Measurements from ENCODE around the gene HAPLN2.

The HAPLN2 gene

DNA sequence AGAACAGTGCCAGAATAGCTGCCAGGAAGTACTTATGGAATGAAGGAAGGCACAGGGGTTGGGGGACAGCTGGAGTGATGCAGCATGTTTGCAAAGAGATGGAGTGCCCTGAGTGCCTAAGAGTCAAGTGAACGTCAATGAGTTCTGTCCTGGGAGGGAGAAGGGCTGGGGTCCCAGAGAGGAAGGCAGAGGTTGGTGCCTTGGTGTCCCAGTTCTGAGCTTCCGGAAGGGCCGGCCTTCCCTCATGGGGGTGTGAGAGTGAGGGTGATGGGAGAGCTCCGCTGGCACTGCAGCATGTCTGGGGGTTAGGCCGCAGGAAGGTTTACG, 40.4 kb downstream of the HAPLN2 start:
- Histone ChIP-seq H3K4me1 (ENCODE audit: control insufficient read depth, low read depth, low read length) (peaks cover 50% of the 10 kb centered on the region), H3K27ac (ENCODE audit: low read length) (no peak overlapping the region), H3K9ac (ENCODE audit: low read length) (no peak overlapping the region), H3K36me3 (ENCODE audit: control insufficient read depth, low read depth, low read length) (no peaks in the 10 kb centered on the region), H3K4me3 (ENCODE audit: low read length) (no peak overlapping the region), H3K27me3 (ENCODE audit: control insufficient read depth, insufficient read depth, low read length) (peaks cover 44% of the 10 kb centered on the region), H3K9me3 (ENCODE audit: control insufficient read depth, low read depth, low read length) (no peaks in the 10 kb centered on the region)

DNA sequence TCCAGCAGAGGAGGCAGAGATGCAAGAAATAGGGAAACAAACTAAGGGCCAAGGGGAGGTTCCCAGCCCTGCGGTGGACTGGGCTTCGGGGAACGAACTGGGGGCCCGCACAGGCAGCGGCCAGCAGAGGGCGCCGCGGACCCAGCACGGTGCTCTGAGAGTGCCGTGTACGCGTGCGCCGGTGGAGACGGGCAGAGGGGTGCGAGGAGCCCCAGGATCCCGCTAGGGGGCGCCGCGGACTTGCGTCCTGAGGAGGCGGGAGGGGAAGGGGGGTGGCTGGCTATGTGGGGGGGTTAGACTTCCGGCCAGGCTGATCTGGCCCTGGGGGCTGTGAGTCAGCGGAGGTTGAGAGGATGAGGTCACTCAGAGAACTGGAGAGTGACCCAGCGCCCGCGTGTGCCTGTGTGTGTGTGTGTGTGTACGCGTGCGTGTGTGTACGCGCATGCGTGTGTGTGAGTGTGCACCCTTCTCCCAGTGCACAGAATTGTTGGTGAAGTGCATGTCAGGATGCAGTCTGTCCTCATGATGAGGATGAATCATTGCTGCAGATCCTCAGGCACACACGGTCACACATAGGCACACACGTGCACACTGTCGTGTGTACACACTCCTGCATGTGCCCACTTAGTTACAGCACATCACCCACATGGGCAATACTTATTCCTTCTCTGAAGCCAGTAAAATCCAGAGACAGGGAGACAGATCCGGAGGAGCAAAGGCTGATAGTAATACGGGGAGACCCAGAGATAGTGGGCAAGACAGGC, 41.0 kb downstream of the HAPLN2 start:
- Histone ChIP-seq H3K36me3 (ENCODE audit: control insufficient read depth, low read depth, low read length) (no peaks in the 10 kb centered on the region), H3K9ac (ENCODE audit: low read length) (peak overlapping the region; percentile 53), H3K9me3 (ENCODE audit: control insufficient read depth, low read depth, low read length) (no peaks in the 10 kb centered on the region), H3K4me1 (ENCODE audit: control insufficient read depth, low read depth, low read length) (peaks cover 54% of the 10 kb centered on the region), H3K27ac (ENCODE audit: low read length) (peak overlapping the region; percentile 74), H3K4me3 (ENCODE audit: low read length) (no peak overlapping the region), H3K27me3 (ENCODE audit: control insufficient read depth, insufficient read depth, low read length) (peaks cover 44% of the 10 kb centered on the region)

DNA sequence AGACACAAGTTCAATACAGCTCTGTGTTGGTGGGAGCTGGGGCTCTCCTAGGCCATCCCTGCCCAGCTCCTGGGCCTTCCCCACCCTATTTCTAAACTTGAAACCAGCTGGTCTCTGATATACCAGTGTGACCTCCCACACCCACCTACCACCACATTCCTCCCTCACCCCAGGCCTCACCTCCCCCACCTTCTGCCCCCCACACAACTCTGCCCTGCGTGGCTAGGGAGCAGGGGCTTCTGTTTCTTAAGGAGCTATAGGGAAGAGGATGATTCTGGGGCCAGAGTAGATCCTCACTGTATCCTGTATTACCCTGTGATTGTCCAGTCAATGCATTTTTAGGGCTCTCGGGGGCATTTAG, 41.5 kb downstream of the HAPLN2 start:
- Histone ChIP-seq H3K27me3 (ENCODE audit: control insufficient read depth, insufficient read depth, low read length) (peaks cover 41% of the 10 kb centered on the region), H3K27ac (ENCODE audit: low read length) (no peak overlapping the region), H3K4me1 (ENCODE audit: control insufficient read depth, low read depth, low read length) (peaks cover 59% of the 10 kb centered on the region), H3K36me3 (ENCODE audit: control insufficient read depth, low read depth, low read length) (no peaks in the 10 kb centered on the region), H3K9ac (ENCODE audit: low read length) (no peak overlapping the region), H3K9me3 (ENCODE audit: control insufficient read depth, low read depth, low read length) (no peaks in the 10 kb centered on the region), H3K4me3 (ENCODE audit: low read length) (no peak overlapping the region)

DNA sequence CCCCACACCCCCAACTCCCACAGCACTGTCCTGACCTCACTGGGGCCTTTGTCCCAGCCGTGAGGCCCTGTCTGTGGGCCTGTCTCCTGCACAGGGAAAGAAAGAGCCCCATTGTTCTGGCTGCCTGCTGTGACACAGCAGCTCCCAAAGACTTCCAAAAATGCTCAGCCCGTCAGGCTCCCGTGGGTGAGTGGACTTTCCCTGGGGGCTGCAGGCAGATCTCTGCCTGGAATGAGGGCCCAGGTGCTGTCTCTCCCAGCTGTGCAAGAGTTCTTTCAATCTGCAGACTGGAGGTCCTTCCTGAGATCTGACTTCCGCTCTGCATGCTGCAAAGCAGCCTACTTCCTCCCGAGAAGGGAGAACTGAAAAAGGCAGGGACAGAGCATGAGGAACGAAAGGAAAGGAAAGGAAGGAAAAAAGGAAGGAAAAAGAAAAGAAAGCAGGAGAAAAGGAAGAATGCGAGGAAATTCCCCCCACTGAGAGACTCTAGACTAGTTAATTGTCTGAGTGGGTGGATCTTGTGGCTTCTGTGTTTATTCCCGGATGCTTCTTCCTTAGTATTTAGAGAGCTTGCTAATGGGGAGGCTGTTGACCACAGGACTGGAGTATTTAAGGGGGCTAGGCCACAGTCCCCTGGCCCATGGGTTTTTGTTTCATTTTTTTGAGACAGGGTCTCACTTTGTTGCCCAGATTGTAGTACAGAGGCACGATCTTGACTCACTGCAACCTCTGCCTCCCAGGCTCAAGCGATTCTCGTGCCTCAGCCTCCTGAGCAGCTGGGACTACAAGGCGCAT, 43.0 kb downstream of the HAPLN2 start:
- H3K4me3 ChIP-seq (ENCODE audit: low read length) = no peak overlapping the region

DNA sequence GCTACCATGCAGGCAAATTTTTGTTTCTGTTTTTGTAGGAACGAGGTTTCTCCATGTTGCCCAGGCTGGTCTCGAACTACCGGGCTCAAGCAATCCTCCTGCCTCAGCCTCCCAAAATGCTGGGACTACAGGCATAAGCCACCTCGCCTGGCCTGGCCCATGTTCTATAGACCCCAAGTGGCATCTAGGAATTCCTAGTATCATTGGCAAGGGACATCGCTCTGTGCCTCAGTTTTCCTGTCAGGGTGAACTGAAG, 43.5 kb downstream of the HAPLN2 start:
- no peak overlapping the region for H3K9ac ChIP-seq (ENCODE audit: low read length)
- no peaks in the 10 kb centered on the region for H3K9me3 ChIP-seq (ENCODE audit: control insufficient read depth, low read depth, low read length)
- H3K27ac ChIP-seq (ENCODE audit: low read length) = no peak overlapping the region
- peaks cover 57% of the 10 kb centered on the region for H3K4me1 ChIP-seq (ENCODE audit: control insufficient read depth, low read depth, low read length)
- H3K36me3 ChIP-seq (ENCODE audit: control insufficient read depth, low read depth, low read length) = no peaks in the 10 kb centered on the region
- no peak overlapping the region for H3K4me3 ChIP-seq (ENCODE audit: low read length)
- H3K27me3 ChIP-seq (ENCODE audit: control insufficient read depth, insufficient read depth, low read length) = peaks cover 21% of the 10 kb centered on the region

More for the DNA sequence above, 43.0 kb downstream of the HAPLN2 start:
- Histone ChIP-seq H3K27ac (ENCODE audit: low read length) (no peak overlapping the region), H3K4me1 (ENCODE audit: control insufficient read depth, low read depth, low read length) (peaks cover 56% of the 10 kb centered on the region), H3K9ac (ENCODE audit: low read length) (no peak overlapping the region), H3K27me3 (ENCODE audit: control insufficient read depth, insufficient read depth, low read length) (peaks cover 26% of the 10 kb centered on the region), H3K36me3 (ENCODE audit: control insufficient read depth, low read depth, low read length) (no peaks in the 10 kb centered on the region), H3K9me3 (ENCODE audit: control insufficient read depth, low read depth, low read length) (no peaks in the 10 kb centered on the region)

DNA sequence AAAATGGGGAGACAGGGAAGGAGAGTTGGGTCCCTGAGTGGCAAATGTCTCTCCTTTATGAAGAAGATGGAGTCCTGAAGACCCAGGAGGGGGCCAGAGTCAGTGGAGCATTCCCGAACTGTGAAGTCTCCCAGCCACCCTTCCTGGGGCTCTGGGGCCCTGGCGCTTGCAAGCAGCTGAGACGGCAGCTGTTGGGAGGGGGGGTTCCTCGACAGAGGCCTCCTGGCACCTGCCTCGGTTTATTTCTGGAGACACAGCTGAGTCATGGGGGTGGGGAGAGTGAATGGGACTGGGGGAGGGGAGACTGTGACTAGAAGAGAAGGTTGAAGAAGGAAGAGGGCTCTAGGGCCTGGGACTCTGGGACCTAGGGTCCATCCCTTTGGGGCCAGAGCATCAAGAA, 44.0 kb downstream of the HAPLN2 start:
- peaks cover 16% of the 10 kb centered on the region for H3K27me3 ChIP-seq (ENCODE audit: control insufficient read depth, insufficient read depth, low read length)
- no peaks in the 10 kb centered on the region for H3K9me3 ChIP-seq (ENCODE audit: control insufficient read depth, low read depth, low read length)
- peaks cover 62% of the 10 kb centered on the region for H3K4me1 ChIP-seq (ENCODE audit: control insufficient read depth, low read depth, low read length)
- no peak overlapping the region for H3K9ac ChIP-seq (ENCODE audit: low read length)
- H3K36me3 ChIP-seq (ENCODE audit: control insufficient read depth, low read depth, low read length) = no peaks in the 10 kb centered on the region
- H3K27ac ChIP-seq (ENCODE audit: low read length) = no peak overlapping the region
- no peak overlapping the region for H3K4me3 ChIP-seq (ENCODE audit: low read length)

DNA sequence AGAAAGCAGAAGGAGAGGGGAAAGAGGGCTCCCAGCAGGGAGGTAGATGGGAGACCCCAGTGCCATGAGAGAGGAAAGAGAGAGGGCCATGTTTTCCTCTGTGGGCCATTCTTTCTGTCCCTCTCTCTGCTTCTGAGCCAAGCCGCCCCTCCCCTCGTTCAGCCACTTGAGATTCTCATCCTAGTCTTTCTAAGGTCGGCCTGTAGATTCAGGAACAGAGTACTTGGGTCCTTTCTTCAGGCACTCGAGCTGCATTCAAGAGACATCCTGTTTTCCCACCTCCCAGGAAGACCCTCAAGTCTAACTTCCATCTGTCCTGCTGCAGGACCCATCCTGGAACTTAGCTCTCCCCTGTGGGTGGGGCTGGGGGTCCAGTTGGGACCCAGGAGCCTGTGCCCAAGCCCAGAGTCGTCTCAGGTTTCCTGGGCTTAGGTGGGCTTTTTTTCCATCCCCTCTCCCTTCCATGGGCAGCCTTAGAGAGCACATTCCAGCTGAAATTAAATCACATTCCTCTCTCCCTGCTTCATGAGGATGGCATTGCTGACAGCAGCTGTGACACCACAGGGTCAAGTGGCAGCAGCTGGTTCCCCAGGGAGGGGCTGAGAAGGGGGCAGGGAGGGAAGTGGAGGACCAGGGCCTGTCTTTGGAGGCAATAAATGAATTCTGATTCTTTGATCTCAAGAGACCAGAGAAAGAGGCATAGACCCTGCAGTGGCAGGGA, 45.0 kb downstream of the HAPLN2 start:
- H3K9me3 ChIP-seq (ENCODE audit: control insufficient read depth, low read depth, low read length) = no peaks in the 10 kb centered on the region
- H3K9ac ChIP-seq (ENCODE audit: low read length) = peak overlapping the region; percentile 29
- peaks cover 6% of the 10 kb centered on the region for H3K27me3 ChIP-seq (ENCODE audit: control insufficient read depth, insufficient read depth, low read length)
- peaks cover 69% of the 10 kb centered on the region for H3K4me1 ChIP-seq (ENCODE audit: control insufficient read depth, low read depth, low read length)
- no peak overlapping the region for H3K4me3 ChIP-seq (ENCODE audit: low read length)
- H3K27ac ChIP-seq (ENCODE audit: low read length) = no peak overlapping the region
- no peaks in the 10 kb centered on the region for H3K36me3 ChIP-seq (ENCODE audit: control insufficient read depth, low read depth, low read length)

DNA sequence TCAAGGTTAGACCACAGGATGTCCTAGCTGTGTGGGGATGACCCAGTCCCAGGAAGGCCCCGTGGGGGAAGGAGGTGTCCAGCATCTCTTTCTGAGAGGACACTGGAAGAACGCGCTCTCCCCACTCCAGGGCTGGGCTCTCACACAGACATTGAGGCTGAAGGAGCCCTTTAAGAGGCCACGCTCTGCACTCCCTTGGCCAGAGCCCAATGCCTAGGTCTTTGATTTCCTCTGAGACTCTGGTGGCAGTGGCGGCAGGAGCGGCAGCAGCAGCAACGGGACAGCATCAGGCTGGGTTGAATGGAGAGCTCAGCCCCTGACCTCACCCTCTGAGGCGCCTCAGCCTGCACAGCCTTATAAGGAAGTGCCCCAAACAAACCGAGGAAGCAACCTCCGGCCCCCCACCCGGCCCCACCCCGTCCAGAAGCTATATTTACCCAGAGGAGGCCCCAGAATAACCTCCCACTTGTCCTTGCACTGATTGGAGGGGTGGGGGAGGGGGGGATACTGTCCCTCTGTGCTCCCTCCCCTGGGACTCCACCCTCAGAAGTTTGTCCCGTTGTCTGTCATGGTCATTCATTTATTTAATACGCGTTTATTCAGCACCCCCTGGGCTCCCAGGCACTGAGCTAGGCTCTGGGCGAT, 45.7 kb downstream of the HAPLN2 start:
- Histone ChIP-seq H3K27ac (ENCODE audit: low read length) (no peak overlapping the region), H3K9me3 (ENCODE audit: control insufficient read depth, low read depth, low read length) (no peaks in the 10 kb centered on the region), H3K4me3 (ENCODE audit: low read length) (no peak overlapping the region)

DNA sequence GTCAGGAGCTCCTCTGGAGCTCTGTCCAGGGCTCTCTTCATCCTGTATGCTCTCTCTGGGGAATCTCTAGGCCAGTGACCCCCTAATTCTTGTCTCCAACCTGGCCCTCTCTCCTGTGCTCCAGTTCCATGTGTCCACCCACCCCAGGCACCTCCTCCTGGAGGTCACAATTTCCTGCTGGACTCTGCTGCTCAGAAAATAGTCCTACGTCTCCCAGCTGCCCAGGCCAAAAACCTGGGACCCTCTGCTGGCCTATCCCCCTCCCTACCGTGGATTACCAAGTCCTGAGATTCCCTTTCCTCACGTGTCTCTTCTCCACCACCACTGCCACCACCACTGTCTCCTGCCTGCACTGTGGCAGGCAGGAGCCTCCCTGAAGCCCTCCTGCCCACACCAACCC, 46.3 kb downstream of the HAPLN2 start:
- Histone ChIP-seq H3K36me3 (ENCODE audit: control insufficient read depth, low read depth, low read length) (no peaks in the 10 kb centered on the region), H3K27ac (ENCODE audit: low read length) (no peak overlapping the region), H3K4me3 (ENCODE audit: low read length) (no peak overlapping the region), H3K9me3 (ENCODE audit: control insufficient read depth, low read depth, low read length) (no peaks in the 10 kb centered on the region), H3K27me3 (ENCODE audit: control insufficient read depth, insufficient read depth, low read length) (no peaks in the 10 kb centered on the region), H3K4me1 (ENCODE audit: control insufficient read depth, low read depth, low read length) (peaks cover 67% of the 10 kb centered on the region), H3K9ac (ENCODE audit: low read length) (peak overlapping the region; percentile 21)

More for the DNA sequence above, 45.7 kb downstream of the HAPLN2 start:
- no peaks in the 10 kb centered on the region for H3K36me3 ChIP-seq (ENCODE audit: control insufficient read depth, low read depth, low read length)
- H3K4me1 ChIP-seq (ENCODE audit: control insufficient read depth, low read depth, low read length) = peaks cover 71% of the 10 kb centered on the region
- H3K27me3 ChIP-seq (ENCODE audit: control insufficient read depth, insufficient read depth, low read length) = no peaks in the 10 kb centered on the region
- H3K9ac ChIP-seq (ENCODE audit: low read length) = peak overlapping the region; percentile 29

DNA sequence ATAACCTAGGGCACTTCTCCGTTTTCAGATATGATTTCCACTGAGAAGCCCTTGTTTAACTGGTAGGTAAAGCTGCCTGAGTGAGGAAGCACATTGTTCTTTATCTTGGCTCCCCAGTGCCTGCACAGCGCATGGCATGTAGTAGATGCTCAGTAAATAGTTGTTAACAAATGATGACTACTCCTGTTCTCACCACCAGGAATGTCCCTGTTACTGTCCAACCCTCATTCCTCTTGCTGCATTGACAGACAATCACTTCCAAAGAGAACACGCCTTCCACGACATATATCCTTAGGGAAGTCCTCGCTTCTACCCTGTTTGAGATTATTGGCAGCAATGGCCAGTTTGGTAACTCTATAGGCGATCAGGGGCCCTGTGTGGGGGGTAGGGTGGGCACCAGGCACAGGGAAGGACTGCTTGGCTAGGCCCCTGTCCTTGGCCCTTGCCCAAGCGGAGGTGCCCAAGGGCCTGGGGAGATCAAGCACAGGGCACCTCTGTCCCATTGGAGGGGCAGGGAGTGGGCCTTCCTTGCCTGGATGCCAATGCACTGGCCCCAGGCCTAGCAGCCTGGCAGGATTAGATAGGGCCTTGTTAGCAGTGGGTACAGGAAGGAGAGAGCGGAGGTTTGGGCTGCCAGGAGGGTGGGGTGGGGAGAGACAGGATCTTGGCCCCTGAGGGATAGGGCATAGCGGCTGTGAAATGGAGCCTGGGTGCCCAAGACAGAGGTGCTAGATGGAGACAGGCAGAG, 47.8 kb downstream of the HAPLN2 start:
- H3K4me3 ChIP-seq (ENCODE audit: low read length) = no peak overlapping the region
- H3K27ac ChIP-seq (ENCODE audit: low read length) = no peak overlapping the region
- no peaks in the 10 kb centered on the region for H3K9me3 ChIP-seq (ENCODE audit: control insufficient read depth, low read depth, low read length)
- peaks cover 58% of the 10 kb centered on the region for H3K4me1 ChIP-seq (ENCODE audit: control insufficient read depth, low read depth, low read length)
- H3K9ac ChIP-seq (ENCODE audit: low read length) = no peak overlapping the region
- peaks cover 10% of the 10 kb centered on the region for H3K36me3 ChIP-seq (ENCODE audit: control insufficient read depth, low read depth, low read length)
- no peaks in the 10 kb centered on the region for H3K27me3 ChIP-seq (ENCODE audit: control insufficient read depth, insufficient read depth, low read length)

DNA sequence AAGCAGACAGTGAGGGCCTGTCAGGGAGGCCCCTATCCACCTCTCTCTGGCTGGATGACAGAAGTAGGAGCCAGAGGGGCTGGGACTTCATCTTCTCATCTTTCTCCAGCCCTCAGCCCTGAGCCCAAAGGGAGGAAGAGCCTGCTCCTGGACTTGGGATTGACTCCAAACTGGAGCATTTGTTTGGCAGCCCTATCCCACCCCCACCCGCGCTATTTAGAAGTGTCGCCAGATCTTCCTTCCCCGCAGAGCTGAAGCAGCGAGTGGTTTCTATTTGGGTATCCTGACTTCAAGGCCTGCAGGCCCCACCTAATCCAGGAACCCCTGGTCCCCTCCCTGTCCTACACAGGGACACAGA, 48.4 kb downstream of the HAPLN2 start:
- no peaks in the 10 kb centered on the region for H3K27me3 ChIP-seq (ENCODE audit: control insufficient read depth, insufficient read depth, low read length)
- peaks cover 16% of the 10 kb centered on the region for H3K36me3 ChIP-seq (ENCODE audit: control insufficient read depth, low read depth, low read length)
- H3K27ac ChIP-seq (ENCODE audit: low read length) = no peak overlapping the region
- no peak overlapping the region for H3K4me3 ChIP-seq (ENCODE audit: low read length)
- H3K9ac ChIP-seq (ENCODE audit: low read length) = no peak overlapping the region
- peaks cover 56% of the 10 kb centered on the region for H3K4me1 ChIP-seq (ENCODE audit: control insufficient read depth, low read depth, low read length)
- no peaks in the 10 kb centered on the region for H3K9me3 ChIP-seq (ENCODE audit: control insufficient read depth, low read depth, low read length)
